Activated CD8-positive, alpha-beta T cell treated with anti-CD3 and anti-CD28 coated beads for 36 hours (primary cell): ENCODE results near the gene MCEMP1. TPM values are rescaled to one million over a fixed set of nuclear protein-coding genes. Genes with fewer than 3 reads are reported as not detected.

ENCODE experiments used
- ATAC-seq: fragments of 200-7000 bp; cut with Tn5 transposase; one replicate; pipeline ENCODE4 v1.10.0; 2021; ENCODE audit warnings: mild to moderate bottlenecking, moderate library complexity
- CTCF ChIA-PET: fragments of 350-600 bp; sonication (Branson Sonifier 250); formaldehyde crosslinking; loops from one replicate; lab custom pipeline; 2021; ENCODE audit warnings: antibody characterized with exemption; lab: Charles Lee
- POLR2A ChIA-PET: fragments of 350-600 bp; sonication (Branson Sonifier 250); formaldehyde crosslinking; loops from one replicate; lab custom pipeline; 2021; ENCODE audit warnings: antibody characterized with exemption; lab: Charles Lee
- DNase-seq: peaks from one replicate; pipeline ENCODE4 v3.0.0-alpha.2; 2020
- H3K27ac Mint-ChIP-seq: one replicate; pipeline ENCODE4 v1.8.0; 2021; ENCODE audit warnings: mild to moderate bottlenecking, mixed read lengths
- H3K27me3 Mint-ChIP-seq: one replicate; pipeline ENCODE4 v1.8.0; 2021; ENCODE audit warnings: mixed read lengths
- H3K36me3 Mint-ChIP-seq: one replicate; pipeline ENCODE4 v1.8.0; 2021; ENCODE audit warnings: low read depth, mixed read lengths
- H3K4me1 Mint-ChIP-seq: one replicate; pipeline ENCODE4 v1.8.0; 2021; ENCODE audit warnings: low read depth, mixed read lengths
- H3K4me3 Mint-ChIP-seq: one replicate; pipeline ENCODE4 v1.8.0; 2021; ENCODE audit warnings: mild to moderate bottlenecking, moderate library complexity, mixed read lengths
- H3K9me3 Mint-ChIP-seq: one replicate; pipeline ENCODE4 v1.8.0; 2021; ENCODE audit warnings: mixed read lengths
- intact Hi-C: fragments of 100-400 bp; cut with micrococcal nuclease; formaldehyde crosslinking; loops from one replicate; pipeline ENCODE4 v1.10.0; 2022
- total RNA-seq, 2 experiments: library from RNA; stranded (reverse); gene quantifications; one replicate each; pipeline ENCODE4 v1.2.3, GENCODE V29; 2021
- TF ChIP-seq, protein P1 (sequence below): fragments of 200-600 bp; IDR thresholded peaks from one replicate; pipeline ENCODE4 v1.8.0; 2022; ENCODE audit warnings: antibody characterized with exemption, mild to moderate bottlenecking

MCEMP1 gene
- total RNA-seq, 2 experiments from 2014 or later, result not detected

DNA sequence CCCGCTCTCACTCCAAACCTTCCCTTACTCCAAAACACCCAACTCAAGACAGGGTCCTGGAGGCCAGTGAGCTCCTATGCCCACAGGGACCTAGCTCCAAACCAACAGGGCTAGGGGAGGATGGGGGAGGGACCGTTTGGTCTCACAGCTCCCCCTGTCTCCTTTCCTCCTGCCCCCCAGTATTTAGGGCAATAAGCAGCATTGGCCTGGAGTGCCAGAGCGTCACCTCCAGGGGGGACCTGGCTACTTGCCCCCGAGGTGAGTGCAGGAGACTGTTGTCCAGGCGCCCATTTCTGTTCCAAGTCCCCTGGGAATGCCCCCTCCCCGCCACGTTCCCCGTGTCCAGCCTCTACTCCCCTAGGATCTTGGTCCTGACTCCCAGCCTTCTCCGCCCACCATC is 7.2 kb upstream of the MCEMP1 start:
- intact Hi-C loops, result no loop called here
- Mint-ChIP-seq H3K9me3 (no peaks in the 10 kb centered on the region), H3K4me1 (peaks cover 18% of the 10 kb centered on the region), H3K27ac (no peak overlapping the region), H3K27me3 (peaks cover 29% of the 10 kb centered on the region), H3K36me3 (no peaks in the 10 kb centered on the region), H3K4me3 (peak overlapping the region; percentile 16)
- ATAC-seq (no peak), DNase-seq (no peak)
- TF ChIP-seq, protein P1, sequence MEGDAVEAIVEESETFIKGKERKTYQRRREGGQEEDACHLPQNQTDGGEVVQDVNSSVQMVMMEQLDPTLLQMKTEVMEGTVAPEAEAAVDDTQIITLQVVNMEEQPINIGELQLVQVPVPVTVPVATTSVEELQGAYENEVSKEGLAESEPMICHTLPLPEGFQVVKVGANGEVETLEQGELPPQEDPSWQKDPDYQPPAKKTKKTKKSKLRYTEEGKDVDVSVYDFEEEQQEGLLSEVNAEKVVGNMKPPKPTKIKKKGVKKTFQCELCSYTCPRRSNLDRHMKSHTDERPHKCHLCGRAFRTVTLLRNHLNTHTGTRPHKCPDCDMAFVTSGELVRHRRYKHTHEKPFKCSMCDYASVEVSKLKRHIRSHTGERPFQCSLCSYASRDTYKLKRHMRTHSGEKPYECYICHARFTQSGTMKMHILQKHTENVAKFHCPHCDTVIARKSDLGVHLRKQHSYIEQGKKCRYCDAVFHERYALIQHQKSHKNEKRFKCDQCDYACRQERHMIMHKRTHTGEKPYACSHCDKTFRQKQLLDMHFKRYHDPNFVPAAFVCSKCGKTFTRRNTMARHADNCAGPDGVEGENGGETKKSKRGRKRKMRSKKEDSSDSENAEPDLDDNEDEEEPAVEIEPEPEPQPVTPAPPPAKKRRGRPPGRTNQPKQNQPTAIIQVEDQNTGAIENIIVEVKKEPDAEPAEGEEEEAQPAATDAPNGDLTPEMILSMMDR, result no peak
- POLR2A ChIA-PET, result interaction anchor here (1.1 to 2.8 kb wide), 2 partner anchors 9 to 12 kb away, joined by 3 to 11 read pairs; no protein-coding TSS in a partner anchor
- CTCF ChIA-PET, result interaction anchor here (1.1 to 4.4 kb wide), 4 partner anchors 12 to 101 kb away, joined by 5 to 28 read pairs (median 6); partner anchors contain the start of gene TRAPPC5

DNA sequence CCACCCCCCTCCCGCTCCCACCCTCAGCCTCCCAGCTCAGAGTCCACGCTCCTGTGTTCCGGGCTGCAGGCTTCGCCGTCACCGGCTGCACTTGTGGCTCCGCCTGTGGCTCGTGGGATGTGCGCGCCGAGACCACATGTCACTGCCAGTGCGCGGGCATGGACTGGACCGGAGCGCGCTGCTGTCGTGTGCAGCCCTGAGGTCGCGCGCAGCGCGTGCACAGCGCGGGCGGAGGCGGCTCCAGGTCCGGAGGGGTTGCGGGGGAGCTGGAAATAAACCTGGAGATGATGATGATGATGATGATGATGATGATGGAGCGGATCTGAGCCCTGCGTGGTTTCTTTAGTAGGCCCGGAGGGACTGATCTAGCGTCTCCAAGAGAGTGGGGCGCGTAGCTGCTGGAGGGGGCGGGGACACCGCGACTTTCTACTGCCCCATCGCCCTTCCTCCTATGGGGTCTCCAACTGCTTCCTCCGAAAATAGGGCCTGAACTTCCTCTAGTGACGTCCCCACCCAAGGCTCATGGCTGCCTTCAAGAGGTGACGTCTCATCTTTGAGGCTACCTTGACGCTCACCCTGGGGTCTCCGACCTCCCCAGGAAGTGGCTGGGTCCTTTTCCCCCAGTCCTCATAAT is 6.6 kb upstream of the MCEMP1 start:
- POLR2A ChIA-PET, result interaction anchor here (1.2 to 2.8 kb wide), 2 partner anchors 12 to 16 kb away, joined by 3 to 11 read pairs; no protein-coding TSS in a partner anchor
- Mint-ChIP-seq H3K4me1 (peaks cover 18% of the 10 kb centered on the region), H3K27me3 (peaks cover 29% of the 10 kb centered on the region), H3K9me3 (no peaks in the 10 kb centered on the region), H3K27ac (peak overlapping the region; percentile 42), H3K36me3 (no peaks in the 10 kb centered on the region), H3K4me3 (peak overlapping the region; percentile 50)
- ATAC-seq, result peak; percentile 45
- TF ChIP-seq, protein P1, result no peak
- DNase-seq, result peak; percentile 58
- intact Hi-C loops, result no loop called here
- CTCF ChIA-PET, result interaction anchor here (1.0 to 4.4 kb wide), 5 partner anchors 11 to 130 kb away, joined by 5 to 28 read pairs (median 7); partner anchors contain the start of gene TRAPPC5

DNA sequence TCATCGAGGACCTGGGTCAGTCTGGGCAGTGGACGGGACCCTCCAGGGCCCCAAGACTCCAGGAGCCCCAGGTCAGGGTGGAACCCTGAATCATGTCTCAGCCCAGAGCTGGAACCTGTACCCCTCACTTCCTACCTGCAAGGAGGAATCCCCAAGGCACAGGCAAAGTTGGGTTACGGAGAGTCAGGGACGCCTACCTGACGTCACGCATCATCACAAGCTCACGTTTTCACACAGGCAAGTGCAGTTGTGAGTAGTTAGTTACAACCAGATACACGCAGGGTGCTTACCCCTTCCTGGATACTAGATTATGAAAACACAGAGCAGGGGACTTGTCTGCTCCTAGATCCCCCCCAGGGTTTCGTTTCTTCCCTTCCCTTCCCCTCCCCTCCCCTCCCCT is 6.1 kb upstream of the MCEMP1 start:
- ChIA-PET CTCF (interaction anchor here (1.0 to 4.4 kb wide), 4 partner anchors 10 to 129 kb away, joined by 5 to 28 read pairs (median 7); partner anchors contain the start of gene TRAPPC5), POLR2A (interaction anchor here (1.2 to 2.8 kb wide), 2 partner anchors 13 to 16 kb away, joined by 3 to 11 read pairs; no protein-coding TSS in a partner anchor)
- no peaks in the 10 kb centered on the region for H3K9me3 Mint-ChIP-seq
- intact Hi-C loops, result no loop called here
- peaks cover 31% of the 10 kb centered on the region for H3K27me3 Mint-ChIP-seq
- H3K27ac Mint-ChIP-seq, result peak overlapping the region; percentile 42
- H3K4me1 Mint-ChIP-seq, result peaks cover 19% of the 10 kb centered on the region
- peak overlapping the region; percentile 50 for H3K4me3 Mint-ChIP-seq
- TF ChIP-seq, protein P1, result no peak
- ATAC-seq, result no peak
- DNase-seq, result no peak
- H3K36me3 Mint-ChIP-seq, result no peaks in the 10 kb centered on the region

DNA sequence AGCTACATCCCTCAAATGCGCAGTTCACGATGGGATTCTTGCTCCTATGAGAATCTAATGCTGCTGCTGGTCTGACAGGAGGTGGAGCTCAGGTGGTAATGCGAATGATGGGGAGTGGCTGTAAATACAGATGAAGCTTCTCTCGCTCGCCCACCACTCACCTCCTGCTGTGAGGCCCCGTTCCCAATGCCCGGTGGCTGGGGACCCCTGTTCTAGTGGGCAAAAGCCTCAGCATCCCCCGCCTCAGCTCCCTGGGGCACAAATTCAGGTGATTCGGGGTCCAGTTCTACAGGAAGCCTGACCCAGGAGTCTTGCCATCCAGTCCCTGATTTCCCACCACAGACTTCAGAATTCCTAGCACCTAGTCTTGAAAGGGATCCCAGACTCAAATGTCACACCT is 4.4 kb upstream of the MCEMP1 start:
- H3K4me1 Mint-ChIP-seq, result peaks cover 34% of the 10 kb centered on the region
- CTCF ChIA-PET, result interaction anchor here (0.9 kb wide), 1 partner anchor 8 kb away, joined by 8 read pairs; the partner anchor contains the start of gene TRAPPC5
- TF ChIP-seq, protein P1, result no peak

More for the DNA sequence above, 4.4 kb upstream of the MCEMP1 start:
- POLR2A ChIA-PET, result no interaction called here
- H3K27ac Mint-ChIP-seq, result no peak overlapping the region
- ATAC-seq, result no peak
- DNase-seq, result no peak
- peaks cover 44% of the 10 kb centered on the region for H3K27me3 Mint-ChIP-seq
- H3K36me3 Mint-ChIP-seq, result no peaks in the 10 kb centered on the region
- no peaks in the 10 kb centered on the region for H3K9me3 Mint-ChIP-seq
- intact Hi-C loops, result no loop called here
- H3K4me3 Mint-ChIP-seq, result no peak overlapping the region
